Fibroblast of the aortic adventitia (primary cell): Measurements from ENCODE around the gene TAF4. TPM values are rescaled to one million over a fixed set of nuclear protein-coding genes. Genes with fewer than 3 reads are reported as not detected.

Source experiments
- DNase-seq: peaks from one replicate; pipeline ENCODE4 v3.0.0-alpha.2; 2010; ENCODE audit warnings: low read depth
- H3K4me3 ChIP-seq: 2 replicates; pipeline ENCODE4 v1.5.1; 2011; ENCODE audit warnings: low read depth, mild to moderate bottlenecking, control low read depth, low read length, moderate library complexity
- total RNA-seq: library from RNA; depleted of rRNA; stranded (reverse); fragments of >200 nt; gene quantifications from 2 replicates; pipeline ENCODE4 v1.2.3, GENCODE V29; 2012; ENCODE audit warnings: low replicate concordance
- TF ChIP-seq, protein P1 (sequence below): IDR thresholded peaks from 2 replicates; pipeline ENCODE4 v1.5.1; 2011; ENCODE audit warnings: mild to moderate bottlenecking, low read length, control low read depth, inconsistent platforms; ENCODE audit not compliant: insufficient read depth

The TAF4 gene
- total RNA-seq, 1 donor: 5.4 TPM

DNA sequence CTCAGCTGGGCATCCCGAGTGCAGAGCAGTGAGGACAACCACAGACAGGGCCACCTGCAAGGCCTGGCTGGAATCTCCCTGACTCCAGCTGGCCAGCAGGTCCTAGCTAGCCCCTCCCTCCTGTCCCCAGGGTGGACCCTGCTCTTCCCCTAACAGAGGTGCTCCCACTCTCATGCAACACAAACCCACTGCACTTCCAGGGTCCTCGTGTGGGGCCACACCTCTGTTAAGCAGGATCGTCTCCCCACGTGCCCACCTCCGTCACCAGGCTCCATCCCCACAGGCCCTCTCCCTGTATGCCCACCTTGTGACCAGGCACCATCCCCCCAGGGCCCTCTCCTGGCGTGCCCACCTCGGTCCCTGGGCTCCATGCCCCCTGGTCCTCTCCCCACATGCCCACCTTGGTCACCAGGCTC is 17.3 kb downstream of the TAF4 start:
- no peak overlapping the region for H3K4me3 ChIP-seq
- DNase-seq: no peak
- TF ChIP-seq, protein P1, sequence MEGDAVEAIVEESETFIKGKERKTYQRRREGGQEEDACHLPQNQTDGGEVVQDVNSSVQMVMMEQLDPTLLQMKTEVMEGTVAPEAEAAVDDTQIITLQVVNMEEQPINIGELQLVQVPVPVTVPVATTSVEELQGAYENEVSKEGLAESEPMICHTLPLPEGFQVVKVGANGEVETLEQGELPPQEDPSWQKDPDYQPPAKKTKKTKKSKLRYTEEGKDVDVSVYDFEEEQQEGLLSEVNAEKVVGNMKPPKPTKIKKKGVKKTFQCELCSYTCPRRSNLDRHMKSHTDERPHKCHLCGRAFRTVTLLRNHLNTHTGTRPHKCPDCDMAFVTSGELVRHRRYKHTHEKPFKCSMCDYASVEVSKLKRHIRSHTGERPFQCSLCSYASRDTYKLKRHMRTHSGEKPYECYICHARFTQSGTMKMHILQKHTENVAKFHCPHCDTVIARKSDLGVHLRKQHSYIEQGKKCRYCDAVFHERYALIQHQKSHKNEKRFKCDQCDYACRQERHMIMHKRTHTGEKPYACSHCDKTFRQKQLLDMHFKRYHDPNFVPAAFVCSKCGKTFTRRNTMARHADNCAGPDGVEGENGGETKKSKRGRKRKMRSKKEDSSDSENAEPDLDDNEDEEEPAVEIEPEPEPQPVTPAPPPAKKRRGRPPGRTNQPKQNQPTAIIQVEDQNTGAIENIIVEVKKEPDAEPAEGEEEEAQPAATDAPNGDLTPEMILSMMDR: no peak

DNA sequence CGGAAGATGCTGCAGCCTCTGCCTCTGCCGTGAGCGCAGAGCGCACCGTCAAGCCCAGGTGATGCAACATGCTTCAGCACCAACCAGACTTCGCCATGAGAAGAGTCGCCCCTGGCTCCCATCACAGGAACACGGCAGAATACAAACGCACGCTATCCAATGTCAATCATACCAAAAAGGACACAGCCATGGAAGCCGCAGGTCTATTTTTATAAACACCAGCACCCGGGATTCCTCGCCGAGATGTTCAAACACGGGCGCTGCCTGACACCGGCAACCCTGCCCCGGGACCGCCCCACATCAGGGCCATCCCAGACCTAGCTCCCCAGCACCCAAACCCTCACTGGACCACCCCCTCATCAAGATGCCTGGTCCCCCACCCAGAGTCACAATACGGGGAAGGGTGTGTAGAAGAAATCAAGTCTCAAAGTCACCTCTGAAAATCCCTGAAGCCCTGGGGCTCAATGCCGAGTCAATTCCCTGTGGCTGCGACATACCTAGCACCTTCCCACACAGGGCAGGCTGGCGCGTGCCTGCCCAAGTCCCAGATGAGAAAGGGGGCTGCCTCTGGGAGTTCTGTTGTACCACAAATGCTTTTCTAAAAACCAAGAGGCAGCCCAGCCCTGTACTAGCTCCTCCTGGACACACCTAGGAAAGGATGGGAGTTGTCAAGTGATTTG is 17.9 kb downstream of the TAF4 start:
- DNase-seq: no peak
- TF ChIP-seq, protein P1: no peak

DNA sequence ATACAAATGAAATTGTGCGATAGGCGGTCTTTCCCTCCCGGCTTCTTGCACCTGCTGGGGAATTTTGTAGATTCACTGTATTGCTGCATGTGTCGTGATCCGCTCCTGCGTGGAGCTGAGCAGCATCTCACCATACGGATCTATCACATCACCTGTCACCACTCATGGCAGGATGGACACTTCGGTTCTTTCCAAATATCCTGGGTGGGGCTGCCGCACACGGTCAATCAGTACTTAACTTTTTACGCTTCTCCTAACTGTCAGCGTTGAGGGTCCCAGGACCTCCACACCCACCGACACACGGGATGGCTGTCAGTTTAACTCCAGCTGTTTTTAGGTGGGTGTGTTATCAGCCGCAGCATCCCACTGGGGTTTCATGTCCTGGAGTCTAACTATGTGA is 19.2 kb downstream of the TAF4 start:
- DNase-seq: no peak

More for the DNA sequence above, 17.9 kb downstream of the TAF4 start:
- no peak overlapping the region for H3K4me3 ChIP-seq

DNA sequence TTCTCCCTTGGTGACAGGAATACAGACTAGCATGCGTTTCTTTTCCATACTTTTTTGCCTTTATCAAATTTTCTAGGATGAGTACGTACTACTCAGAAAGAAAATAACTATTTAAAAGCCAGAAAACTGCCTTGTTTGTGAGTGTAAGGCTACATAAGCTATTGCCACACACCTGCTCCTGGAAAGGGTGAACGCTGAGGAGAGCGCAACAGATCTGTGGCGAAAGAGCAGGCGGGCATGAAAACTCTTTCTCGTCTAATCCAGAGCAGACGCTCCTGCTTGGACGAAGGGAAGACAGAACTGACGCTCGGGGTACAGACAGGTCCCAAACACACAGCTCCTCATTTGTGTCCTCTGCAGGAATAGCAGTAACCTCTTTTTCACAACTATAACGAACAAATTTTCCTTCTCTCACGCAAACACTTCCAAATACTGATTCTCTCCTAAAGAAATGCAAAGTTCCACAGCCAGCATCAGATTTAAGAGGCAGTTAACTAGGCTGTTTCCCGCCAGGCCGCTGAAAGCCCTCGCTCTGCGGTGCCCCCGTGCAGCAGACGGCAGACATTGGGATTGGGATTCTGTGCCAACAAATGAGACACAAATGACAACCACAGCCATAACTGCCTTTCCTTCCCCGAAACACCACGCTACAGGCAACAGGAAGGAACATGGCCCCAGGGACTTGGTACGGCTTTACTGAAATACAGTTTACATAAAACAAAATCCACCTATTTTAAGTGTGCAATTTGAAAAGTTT is 20.0 kb downstream of the TAF4 start:
- DNase-seq: no peak
- TF ChIP-seq, protein P1: no peak

More for the DNA sequence above, 19.2 kb downstream of the TAF4 start:
- TF ChIP-seq, protein P1: no peak
- H3K4me3 ChIP-seq: no peak overlapping the region

DNA sequence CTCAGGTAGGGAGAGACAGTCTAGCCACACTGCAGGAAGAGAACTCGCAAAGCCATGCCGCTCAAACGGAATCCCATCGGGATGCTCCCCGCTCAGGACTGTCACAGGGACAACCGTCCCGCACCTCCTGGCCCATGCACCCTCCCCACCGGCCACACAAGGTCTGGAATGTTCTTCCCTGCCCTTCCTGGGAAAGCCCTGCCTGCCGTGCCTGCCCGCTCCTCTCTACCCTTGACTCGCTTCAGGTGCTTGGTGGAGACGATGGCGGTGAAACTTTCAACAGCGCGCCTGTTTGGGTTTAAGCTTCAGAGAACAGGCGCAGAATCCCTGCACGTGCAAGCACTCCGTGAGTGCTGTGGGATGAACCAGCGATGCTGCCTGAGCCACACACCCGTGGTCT is 20.6 kb downstream of the TAF4 start:
- no peak overlapping the region for H3K4me3 ChIP-seq
- no peak for DNase-seq
- TF ChIP-seq, protein P1: no peak

More for the DNA sequence above, 20.0 kb downstream of the TAF4 start:
- no peak overlapping the region for H3K4me3 ChIP-seq

DNA sequence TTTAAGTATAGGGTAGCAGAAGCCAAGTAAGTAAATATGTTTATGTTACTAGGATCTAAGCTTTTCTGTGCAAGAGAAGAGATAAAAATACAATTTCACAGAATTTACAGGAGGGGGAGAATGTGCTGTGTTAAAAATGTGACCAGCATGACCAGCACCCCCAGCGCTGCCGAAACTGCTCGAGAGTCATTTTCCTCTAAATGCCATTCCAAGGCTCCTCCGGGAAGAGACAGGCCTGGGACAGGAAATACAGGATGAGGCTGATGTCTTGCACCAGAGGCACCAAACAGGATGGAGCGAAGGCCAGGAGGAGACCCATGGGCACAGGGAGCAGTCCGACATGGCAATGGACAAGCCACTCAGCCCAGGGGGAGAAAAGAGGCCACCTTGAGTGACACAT is 21.1 kb downstream of the TAF4 start:
- H3K4me3 ChIP-seq: no peak overlapping the region
- no peak for DNase-seq
- TF ChIP-seq, protein P1: no peak
